HG02759 (cell line): ENCODE measurements around the gene IL17C.

Experiments used
- ATAC-seq: cut with Tn5 transposase; IDR thresholded peaks from one replicate; pipeline ENCODE4 v1.9.1; 2021; ENCODE audit warnings: mild to moderate bottlenecking, moderate library complexity; ENCODE audit not compliant: unreplicated experiment

IL17C gene

DNA sequence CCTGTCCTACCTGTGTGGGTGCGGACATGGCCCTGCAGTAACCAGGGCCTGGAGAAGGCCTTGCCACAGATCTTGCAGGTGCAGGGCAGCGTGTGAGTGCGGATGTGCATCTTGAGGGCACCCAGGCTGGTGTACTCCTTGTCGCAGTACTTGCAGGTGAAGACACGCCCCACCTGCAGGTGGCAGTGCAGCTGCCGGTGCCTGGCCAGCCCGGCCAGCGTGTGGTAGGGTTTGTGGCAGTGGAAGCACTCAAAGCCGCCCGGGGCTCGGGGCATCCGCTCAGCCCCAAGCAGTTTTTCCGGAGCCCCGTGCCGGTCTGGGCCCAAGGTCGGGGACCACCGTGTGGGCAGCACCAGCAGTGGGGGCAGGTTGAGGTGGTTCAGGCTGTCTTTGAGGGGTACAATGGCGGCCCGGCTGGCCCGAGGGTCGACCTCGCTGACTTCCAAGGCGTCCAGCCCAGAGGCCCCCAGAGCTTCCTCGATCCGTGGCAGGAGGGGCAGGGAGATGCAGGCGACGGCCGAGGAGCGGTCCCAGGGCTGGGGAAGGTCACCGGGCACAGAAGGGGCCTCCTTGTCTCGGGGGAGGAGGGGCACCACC is 42.8 kb downstream of the IL17C start:
- no peak for ATAC-seq

DNA sequence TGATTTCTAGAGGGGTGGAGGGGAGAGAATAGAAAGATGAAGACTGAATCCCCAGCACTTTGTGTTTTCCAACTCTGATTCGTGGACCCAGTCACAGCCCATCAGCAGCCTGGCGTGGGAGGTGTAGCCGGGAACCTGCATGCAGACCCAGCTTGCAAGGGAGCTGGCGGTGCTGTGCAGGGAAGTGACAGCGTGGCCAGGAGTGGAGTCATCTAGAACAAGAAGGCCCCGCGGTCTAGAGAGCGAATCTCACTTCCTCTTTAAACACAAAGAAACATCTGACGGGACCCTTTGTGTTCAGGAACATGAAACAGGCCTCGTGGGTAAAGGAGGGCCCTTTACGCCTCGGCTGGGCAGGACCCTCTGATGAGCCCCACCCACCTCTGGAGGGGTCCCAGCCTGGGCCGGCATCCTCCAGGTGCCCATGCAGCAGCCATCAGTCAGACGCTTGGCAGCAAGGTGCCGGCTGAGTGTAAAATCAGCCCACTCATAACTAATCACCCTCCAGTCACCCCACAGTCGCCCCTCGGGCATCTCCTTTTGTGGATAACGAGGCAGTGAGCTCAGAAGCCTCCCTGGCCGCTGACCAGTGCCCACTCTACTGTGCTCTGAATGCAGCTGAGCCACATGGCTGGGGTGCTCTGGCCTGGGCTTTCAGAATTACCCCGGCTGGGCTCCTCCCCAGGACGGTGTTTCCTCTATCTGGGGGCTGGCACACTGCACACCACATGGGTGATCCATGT is 43.5 kb downstream of the IL17C start:
- ATAC-seq: peak; percentile 70

DNA sequence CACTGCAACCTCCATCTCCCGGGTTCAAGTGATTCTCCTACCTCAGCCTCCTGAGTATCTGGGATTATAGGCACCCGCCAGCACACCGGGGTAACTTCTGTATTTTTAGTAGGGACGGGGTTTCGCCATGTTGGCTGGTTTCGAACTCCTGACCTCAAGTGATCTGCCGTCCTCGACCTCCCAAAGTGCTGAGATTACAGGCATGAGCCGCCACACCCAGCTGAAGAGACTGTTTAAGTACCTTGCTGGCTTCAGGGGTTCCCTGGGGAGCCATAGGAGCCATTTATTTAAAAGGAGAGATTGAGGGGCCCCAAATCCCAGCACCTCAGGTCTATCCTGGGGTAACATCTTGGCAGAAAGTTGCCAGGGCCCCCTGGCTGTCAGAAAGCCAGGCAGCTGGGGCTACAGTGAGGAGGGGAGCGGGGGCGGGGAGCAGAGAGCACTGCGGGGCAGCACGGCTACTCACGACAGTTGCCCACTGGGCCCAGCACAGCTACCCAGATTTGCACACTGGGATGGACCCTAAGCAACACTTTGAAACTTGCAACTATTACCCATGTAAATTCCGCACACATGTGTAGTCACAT is 46.3 kb downstream of the IL17C start:
- no peak for ATAC-seq

DNA sequence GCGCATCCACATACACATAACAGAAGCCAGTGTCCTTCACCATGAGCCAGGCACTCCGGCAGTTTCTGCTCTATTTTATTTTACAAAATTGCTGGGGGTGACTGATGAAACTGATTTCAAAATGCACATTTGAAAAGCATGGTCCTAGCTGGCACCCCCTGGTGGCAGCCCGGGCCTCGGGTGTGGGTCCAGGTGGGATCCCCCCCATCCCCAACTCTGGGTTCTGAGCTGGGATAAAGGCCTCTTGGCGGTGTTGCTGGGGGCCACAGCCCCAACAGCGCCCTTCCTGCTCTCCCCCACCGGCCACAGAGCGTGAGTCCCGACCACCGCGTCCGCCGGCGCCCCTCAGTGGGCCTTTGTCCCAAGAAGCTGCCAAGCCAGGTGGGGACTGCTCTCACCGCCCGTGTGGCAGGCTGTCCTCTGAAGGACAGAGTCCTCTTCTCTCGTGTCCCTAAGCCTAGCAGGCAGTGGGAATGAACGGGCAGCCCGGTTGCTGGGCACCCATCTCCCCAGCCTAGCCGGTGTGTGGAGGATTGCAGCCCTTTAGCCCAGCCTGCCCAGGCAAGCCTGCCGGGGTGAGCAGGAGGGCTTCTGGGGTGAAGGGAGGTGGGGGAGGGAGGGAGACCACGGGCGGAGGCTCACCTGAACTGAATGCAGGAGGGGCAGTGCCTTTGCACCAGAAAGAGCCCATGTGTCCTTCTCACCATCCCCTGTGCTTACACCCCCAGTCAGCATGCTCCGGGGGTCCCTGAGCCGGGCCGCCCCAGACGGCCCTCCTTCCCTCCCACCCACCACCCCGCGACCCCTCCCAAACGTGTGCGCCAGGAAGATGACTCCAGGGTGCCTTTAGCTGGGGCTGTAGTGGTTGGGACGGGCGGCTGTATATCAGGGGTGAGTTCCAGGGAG is 47.0 kb downstream of the IL17C start:
- no peak for ATAC-seq

DNA sequence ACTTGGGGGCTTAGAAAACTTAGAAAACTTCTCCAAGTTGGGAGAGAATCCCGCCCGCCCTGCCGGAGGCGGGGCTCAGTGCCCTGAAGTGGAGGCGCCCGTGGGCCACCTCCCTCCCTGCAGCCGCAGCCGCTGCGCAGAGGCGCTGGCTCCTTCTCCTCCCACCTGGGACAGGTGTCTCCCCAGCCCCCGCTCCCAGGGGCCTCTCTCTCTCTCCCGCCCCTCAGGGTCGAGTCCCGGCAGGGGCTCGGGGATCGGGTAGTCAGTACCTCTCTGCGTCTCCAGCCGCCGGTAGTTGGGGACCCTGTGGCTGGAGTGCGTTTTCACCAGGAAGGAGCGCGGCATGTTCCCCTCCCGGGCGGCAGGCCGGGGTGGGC is 47.7 kb downstream of the IL17C start:
- peak; percentile 8 for ATAC-seq

DNA sequence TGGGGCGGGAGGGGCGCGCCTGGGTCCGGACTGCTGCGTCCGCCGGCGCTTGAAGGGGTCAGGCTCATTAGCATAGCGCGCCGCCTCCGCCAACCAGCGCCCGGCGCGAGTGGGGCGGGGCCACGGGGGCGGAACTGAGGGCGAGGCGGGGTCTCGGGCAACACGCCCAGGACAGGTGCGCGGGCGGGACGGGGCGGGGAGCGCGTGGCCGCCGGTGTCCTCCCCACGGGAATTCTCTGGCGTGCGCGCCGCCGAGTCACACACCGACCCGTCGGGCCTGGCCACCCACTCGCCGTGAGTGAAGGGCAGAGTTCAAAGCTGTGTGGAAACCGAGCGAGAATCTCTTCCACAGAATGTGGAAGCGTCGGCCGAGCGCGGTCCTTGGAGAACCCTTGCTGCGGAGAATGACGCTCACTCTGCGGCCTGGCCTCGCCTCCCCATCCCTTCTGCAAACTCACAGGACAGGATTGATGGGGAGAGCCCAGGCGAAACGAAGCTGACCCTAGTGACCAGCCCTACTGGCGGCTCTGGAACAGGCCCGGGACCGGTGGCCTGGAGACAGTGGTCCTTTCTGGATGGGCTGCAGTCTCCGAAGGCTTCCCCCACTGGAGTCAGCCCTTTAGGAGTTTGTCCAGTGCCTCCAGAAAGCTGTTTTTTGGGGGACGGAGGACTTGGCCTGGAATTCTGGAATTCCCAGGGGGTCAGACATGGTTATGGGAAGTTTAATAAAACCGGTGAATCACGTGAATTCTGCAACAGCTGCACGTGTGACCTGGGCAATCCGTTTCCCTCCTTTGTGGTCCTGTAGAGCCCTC is 48.3 kb downstream of the IL17C start, which contains the start of gene SNAI3:
TSS of gene SNAI3 (minus strand) at position 69 of the 815 bp plus-strand sequence. CDS start 101 bp downstream, outside the sequence.
- ATAC-seq: peak; percentile 69

DNA sequence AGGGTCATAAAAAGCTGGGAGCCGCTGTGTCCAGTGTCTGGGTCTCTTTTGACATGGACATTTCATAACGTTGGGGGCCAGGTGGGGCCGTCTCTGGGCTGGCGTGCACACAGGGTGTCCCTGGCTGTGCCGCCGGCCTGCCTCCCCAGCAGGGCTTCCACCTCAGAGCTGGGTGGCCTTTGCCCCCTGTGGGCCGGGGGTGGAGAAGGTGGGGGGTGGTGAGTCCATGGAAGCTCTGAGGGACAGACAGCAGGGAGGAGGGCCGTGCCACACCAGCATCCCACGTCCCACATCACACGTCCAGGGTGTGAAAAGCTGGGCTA is 48.8 kb downstream of the IL17C start:
- ATAC-seq: no peak

DNA sequence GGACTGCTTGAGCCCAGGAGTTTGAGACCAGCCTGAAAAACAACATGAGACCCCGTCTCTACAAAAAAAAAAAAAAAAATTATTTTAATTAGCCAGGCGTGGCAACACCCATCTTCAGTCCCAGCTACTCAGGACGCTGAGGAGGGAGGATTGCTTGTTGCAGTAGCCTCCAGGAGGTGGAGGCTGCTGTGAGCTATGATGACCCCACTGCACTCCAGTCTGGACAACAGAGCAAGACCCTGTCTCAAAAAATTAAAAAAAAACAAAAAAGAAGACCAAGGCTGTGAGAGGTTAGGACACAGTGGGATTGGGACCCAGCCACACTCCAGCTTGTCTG is 49.3 kb downstream of the IL17C start:
- ATAC-seq: no peak

DNA sequence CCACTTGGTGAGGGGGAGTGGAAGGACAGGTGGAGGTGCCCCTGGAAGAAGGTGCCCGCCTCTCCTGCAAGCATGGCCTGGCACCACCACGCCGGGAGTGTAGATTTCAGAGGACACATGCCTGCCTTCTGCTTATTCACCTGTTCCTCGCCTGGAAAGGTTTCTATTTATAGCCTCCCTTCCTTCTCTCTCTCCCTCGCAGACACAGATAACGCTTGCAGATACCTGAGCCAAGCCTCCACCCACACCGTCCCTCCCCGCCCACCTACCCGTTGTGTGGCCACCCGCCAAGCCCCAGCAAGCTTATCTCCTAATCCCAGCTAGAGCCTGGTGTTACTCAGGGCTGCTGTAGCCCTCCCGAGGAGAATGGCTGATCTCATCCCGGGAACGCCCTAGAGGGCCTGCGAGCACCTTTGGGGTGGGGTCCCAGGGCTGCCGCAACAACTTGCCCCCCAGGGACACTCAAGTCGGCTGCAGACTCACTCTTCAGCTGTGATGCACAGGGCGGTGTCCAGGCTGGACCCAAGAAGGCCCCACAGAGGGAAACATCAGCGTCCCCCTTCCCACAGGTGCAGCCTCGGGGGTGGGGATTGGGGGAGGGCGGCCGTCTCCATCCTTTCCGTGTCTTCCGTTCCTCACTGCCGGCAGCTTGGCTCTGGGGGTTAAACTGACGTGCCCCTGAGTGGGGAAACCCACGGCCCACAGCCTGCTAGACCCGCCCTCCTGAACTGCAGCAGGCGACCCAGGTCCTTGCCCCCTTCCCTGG is 49.8 kb downstream of the IL17C start:
- ATAC-seq: no peak
